ENCODE measurements around the gene EIF2A.
A peak's percentile ranks its signal among the peaks of the same experiment; 100 is the strongest.
"Not testable (repeated sequence)": the region's sequence is repeated elsewhere in the genome, so short reads cannot be mapped to it uniquely, and the experiment has no call there.

Gene EIF2A

GRCh38 chr3:150546226-150547044 is at the start of gene EIF2A, which contains the start of gene SERP1:
Gene EIF2A, plus strand, starts transcription at chr3:150546787. Its CDS starts 16 bp downstream, at chr3:150546803.
Gene SERP1, minus strand, starts transcription at chr3:150546496. Its CDS starts 361 bp downstream, at chr3:150546135.
- DNase-seq = peak; percentile 99

DNA sequence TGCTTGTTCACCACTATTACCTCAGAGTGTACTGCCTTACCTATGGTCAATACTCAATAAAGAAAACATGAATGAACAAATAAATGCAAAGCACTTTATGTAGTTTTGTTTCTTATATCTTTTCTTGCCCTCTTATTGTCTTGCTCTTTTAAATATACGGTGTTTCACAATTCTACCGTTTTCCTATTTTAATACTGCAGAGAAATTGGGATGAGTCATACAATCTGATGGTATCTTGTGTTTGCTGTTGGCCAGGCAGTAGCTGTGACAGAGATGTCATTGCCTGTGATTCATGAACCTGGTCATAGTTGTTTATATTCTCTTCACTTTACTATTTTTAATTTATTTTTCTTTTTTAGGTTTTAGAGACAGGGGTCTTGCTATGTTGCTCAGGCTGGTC is 48.6 kb upstream of the EIF2A start:
- peak; percentile 58 for DNase-seq

- not testable (repeated sequence) for DNase-seq
Observed at GRCh38 chr3:150500960-150501359, 45.6 kb upstream of the EIF2A start.

DNA sequence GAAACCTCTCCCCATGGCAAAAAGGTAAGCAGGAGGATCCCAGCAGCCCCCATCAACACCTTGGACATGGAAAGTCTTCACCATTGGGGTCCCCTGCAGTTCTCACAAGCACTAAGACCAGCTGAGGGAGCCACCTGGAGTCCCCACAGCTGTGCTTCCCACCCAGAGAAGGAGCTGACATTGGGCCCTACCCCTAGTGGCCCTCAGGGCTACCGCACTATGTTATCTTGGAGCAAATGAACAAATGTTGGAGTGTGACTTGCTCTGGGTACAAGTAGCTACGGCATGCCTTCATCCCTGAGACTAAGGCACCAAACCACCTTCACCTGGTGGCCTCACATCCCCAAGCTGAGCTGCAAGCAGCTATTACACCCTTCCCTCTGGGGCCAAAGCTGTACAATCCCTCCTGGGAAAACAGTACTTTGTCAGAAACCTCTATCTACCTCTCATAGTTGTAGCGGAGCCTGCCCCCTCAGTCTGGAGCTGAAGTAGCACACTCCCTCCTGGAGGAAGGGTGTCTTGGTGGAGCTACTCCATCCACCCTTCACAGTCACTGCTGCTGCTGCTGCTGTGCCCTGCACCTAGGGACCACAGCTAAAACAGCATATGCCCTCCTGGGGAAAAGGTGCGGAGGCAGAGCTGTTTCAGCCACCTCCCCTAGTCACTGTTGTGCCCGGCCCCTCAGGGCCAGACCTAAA is 43.0 kb upstream of the EIF2A start:
- no peak for DNase-seq

DNA sequence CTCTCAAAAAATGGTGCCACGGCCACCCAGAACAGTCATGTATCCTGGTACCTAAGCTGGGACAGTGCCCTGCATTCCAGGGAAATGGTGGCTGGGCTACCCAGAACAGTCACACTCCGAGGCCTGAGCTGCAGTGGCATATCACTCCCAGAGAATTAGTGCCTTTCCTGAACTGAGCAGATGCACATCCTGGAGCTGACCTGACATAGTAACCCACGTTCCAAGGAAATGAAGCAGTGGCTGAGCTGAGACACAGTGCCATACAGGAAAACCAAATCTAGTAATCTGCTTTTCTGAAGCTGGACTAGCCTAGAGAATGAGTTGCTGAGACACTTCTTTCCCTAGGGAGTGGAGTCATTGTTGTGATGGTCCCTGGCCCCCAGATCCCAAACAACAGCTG is 42.1 kb upstream of the EIF2A start:
- no peak for DNase-seq

DNA sequence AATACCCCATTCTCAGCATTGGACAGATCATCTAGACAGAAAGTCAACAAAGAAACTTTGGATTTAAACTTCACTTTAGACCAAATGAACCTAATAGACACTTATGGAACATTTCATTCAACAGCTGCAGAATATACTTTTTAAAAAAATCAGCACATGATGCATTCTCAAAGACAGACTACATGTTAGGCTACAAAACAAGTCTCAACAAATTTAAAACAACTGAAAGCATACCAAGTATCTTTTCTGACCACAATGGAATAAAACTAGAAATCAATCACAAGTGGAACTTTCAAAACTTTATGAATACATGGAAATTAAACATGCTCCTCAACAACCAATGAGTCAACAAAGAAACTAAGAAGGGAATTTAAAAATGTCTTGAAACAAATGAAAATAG is 38.2 kb upstream of the EIF2A start:
- DNase-seq = no peak

- DNase-seq = no peak
Observed at GRCh38 chr3:150509780-150510179, 36.8 kb upstream of the EIF2A start.

DNA sequence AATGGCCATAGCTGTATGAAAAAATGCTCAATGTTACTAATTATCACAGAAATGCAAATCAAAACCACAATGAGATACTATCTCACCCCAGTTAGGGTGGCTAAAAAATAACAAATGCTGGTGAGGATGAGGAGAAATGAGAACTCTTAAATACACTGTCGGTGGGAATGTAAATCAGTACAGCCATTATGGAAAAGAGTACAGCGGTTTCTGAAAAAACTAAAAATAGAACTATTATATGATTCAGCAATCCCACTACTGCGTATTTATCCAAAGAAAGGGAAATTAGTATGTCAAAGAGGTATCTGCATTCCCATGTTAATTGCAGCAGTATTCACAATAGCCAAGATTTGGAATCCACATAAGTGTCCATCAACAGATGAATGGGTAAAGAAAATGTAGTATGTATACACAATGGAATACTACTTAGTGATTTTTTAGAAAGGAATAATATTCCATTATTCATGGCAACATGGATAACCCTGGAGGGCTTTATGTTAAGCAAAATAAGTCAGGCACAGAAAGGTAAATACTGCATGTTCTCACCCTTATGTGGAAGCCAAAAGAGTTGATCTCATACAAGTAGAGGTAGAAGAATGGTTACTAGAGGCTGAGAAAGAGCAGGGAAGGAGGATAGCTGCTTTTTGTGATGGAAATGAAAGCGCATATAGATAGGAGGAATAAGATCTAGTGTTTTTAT is 35.3 kb upstream of the EIF2A start:
- no peak for DNase-seq

DNA sequence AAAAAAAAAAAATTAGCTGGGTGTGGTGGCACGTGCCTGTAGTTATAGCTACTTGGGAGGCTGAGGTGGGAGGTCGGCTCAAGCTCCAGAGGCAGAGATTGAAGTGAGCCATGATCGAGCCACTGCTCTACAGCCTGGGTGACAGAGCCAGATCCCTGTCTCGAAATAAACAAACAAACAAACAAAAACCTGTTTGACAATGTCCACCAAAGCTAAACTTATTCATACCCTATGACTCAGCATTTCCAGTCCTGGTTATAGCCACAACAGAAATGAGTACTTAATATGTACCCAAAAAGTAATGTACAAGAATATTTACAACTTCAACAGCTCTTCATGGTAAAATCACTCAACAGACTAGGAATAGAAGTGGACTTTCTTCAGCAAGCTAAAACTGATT is 31.4 kb upstream of the EIF2A start:
- DNase-seq = no peak

DNA sequence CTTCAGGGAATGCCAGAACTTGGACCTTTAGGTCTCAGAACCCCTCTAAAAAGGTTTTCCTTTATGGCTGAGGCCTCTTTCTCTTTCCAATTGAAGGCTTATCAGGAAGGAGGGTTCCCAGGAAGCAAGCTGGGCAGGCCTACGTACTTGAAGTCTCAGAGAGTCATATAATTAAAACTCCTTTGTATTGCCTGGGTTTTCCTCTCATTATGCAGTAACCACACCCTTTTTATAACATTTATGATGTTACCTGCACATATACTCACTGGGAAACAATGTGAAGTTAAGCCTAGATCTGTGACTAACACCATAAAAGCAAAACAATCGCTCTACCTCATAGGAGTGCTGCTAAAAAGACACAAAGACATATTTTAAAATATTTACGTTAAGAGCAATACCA is 27.6 kb upstream of the EIF2A start:
- DNase-seq = no peak

DNA sequence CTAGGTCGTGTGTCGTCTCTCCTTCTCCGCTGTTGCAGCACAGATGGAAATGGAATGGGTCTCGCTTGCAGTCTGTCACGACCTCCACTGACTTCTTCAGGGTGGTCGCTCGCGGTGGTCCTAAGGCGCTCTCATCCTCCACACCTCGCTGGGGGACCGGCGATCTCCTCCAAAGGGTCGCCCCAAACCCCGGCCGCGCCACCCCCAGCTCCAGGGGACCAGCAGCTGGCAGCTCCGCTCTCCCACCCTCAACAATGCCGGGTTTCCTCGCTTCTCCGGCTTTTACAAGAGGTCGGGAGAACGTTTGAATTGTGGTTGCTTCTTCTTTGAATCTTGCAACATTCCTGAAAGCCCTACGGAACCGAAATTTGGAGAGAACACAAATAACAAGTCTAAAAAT is 26.2 kb upstream of the EIF2A start:
- DNase-seq = no peak

- DNase-seq = no peak
Observed at GRCh38 chr3:150521463-150521862, 25.1 kb upstream of the EIF2A start.

DNA sequence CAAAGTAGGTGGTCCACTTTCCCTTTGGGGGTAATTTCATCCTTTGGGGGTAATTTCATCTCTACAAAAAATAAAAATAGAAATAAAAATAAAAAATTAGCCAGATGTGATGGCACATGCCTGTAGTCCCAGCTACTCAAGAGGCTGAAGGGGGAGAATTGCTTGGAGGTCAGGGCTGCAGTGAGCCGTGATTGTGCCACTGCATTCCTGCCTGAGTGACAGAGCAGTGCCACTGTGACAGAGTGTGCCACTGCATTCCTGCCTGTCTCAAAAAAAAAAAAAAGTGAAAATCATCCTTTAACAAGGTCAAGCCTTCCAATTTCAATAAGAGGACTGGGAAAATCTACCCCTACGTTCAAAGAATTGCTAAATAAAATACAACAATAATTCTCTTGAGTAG is 23.0 kb upstream of the EIF2A start:
- DNase-seq = no peak

DNA sequence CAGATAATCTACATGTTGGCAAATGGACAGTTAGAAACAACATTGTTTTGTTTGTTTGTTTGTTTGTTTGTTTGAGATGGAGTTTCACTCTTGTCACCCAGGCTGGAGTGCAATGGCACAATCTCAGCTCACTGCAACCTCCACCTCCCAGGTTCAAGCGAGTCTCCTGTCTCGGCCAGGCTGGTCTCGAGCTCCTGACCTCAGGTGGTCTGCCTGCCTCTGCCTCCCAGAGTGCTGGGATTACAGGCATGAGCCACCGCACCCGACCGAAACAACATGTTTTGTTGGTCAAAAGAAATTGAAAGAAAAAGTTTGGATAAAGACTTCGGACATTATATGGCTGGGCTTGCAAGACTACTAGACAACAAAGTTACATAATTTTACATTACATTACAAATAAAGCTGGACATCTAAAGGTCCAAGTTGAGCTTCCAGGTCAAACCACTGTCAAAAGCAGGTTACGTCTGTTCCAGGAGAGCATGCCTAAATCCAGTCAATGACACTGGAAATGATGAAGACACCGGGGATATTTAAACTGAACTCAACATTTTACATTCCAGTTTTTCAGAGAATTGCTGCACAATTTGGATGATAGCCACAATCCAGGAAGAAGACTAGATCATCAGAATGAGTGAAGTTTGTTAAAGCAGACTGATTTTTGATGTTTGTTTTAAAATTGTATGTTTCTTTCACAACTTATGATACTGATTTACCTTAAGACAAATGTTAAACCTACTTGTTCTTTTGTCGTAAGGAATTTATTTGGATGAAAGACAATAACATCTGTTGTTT is 18.9 kb upstream of the EIF2A start:
- DNase-seq = no peak

- DNase-seq = peak; percentile 70
Observed at GRCh38 chr3:150528354-150528797, 18.2 kb upstream of the EIF2A start.

GRCh38 chr3:150531775-150532174 is 14.8 kb upstream of the EIF2A start:
- no peak for DNase-seq

DNA sequence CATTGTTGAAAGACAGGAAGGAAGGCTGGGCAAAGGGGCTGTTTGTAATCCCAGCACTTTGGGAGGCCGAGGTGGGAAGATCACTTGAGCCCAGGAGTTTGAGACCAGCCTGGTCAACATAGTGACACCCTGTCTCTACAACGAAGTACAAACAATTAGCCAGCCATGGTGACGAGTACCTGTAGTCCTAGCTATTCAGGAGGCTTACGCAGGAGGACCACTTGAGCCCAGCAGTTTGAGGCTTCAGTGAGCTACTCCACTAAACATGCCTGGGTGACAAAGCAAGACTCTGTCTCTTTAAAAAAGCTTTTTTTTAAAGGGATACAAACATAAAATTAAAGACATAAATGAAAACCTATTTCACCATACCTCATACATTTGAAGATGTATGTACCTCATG is 11.4 kb upstream of the EIF2A start:
- DNase-seq = no peak

DNA sequence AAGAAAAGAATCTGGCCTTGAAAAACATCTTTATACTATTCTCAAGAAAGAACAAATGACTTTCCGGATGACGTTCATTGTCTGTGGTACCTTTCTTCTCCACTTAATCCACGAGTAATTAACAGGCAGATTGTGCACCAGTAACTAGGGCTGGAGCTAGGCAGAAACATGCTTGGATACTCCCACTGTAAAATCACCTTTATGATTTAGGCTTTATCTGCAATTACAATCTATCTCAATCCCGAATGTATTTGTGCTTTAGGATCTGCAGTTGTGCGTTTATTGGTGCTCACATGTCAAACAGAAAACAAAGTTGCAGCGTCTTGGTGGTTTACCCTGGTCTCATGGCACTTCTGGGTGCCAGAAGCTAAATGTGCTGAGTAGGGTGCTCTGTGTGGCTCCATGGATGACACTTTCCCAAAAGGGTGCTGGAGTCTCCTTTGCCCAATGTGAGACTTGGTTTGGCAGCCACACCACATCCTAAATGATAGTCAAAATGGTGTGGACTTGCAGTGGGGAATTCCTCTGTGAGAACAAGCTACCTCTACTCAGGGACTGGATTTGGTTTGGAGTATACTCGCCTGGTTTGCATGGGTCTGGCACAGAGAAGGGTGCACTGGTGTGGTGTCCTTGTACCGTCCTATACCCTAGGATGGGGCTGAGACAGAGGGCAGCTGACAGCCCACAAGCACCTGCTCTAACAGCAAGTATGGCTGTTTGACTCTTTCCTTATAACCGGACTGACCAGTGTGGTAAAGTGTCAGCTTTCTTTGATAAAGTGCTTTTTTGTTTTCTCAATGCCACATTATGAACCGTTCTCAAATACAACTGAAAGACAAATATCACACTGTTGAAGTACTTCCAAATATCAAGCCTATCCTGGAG is 8.0 kb upstream of the EIF2A start:
- DNase-seq = no peak

- no peak for DNase-seq
Observed at GRCh38 chr3:150540297-150540696, 6.3 kb upstream of the EIF2A start.

DNA sequence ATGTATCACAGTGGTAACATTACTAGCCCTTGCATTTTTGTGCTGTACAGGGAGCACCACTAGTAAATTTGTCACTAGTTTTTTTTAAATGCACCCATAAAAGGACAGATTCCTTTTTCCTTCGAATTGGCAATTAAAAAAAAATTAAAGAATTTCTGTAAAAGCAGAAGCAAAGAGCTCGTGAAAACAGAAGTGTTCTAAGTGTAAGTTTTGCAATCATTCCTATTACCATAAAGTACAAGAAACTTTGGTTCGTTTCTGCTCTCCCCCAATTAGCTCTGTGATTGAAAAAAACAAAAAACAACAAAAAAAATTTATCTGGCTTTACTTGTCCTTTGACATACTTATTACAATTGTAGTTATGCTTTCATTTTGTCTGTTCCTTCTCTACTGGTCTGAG is 5.6 kb upstream of the EIF2A start:
- DNase-seq = peak; percentile 51

GRCh38 chr3:150543128-150543527 is 3.5 kb upstream of the EIF2A start:
- DNase-seq = no peak

- no peak for DNase-seq
Observed at GRCh38 chr3:150543531-150543930, 3.1 kb upstream of the EIF2A start.
